Heart left ventricle (tissue), 16 donors: ENCODE measurements around the gene STXBP6. TPM values are rescaled to one million over a fixed set of nuclear protein-coding genes. Genes with fewer than 3 reads are reported as not detected.

ENCODE experiments used
- ATAC-seq, 4 donors: fragments of 200-7000 bp; cut with Tn5 transposase; one replicate each; pipeline ENCODE4 v1.9.1; 2020 to 2022; ENCODE audit warnings: moderate library complexity in 4 of 4, mild to moderate bottlenecking in 3 of 4, moderate number of reproducible peaks in 1 of 4
- DNase-seq, 5 donors: peaks; one replicate each; pipeline ENCODE4 v3.0.0-alpha.2; 2020
- H3K27ac ChIP-seq, 12 donors: fragments of 200-600 bp; sonication (generic) in 4 of 12; one replicate each; pipeline versions ENCODE4 v1.5.0 to v1.8.0; 2016 to 2022; ENCODE audit warnings: mild to moderate bottlenecking in 2 of 12
- H3K27me3 ChIP-seq, 9 donors: fragments of 200-600 bp; sonication (generic) in 2 of 9; one replicate each; pipeline versions ENCODE4 v1.5.1 to v1.8.0; 2016 to 2022; ENCODE audit warnings: mild to moderate bottlenecking in 3 of 9
- H3K36me3 ChIP-seq, 9 donors: fragments of 200-600 bp; sonication (generic) in 2 of 9; one replicate each; pipeline versions ENCODE4 v1.5.0 to v1.8.0; 2018 to 2022; ENCODE audit warnings: mild to moderate bottlenecking in 2 of 9
- H3K4me1 ChIP-seq, 12 donors: fragments of 200-600 bp; sonication (generic) in 4 of 12; one replicate each; pipeline versions ENCODE4 v1.5.0 to v1.8.0; 2016 to 2022; ENCODE audit warnings: mild to moderate bottlenecking in 3 of 12
- H3K4me3 ChIP-seq, 12 donors: fragments of 200-600 bp; sonication (generic) in 4 of 12; one replicate each; pipeline versions ENCODE4 v1.5.0 to v1.8.0; 2017 to 2022; ENCODE audit warnings: mild to moderate bottlenecking in 9 of 12, moderate library complexity in 4 of 12
- H3K9me3 ChIP-seq, 12 donors: fragments of 200-600 bp; sonication (generic) in 4 of 12; one replicate each; pipeline versions ENCODE4 v1.5.0 to v1.8.0; 2016 to 2022; ENCODE audit warnings: mild to moderate bottlenecking in 1 of 12
- POLR2A ChIP-seq, 2 donors: fragments of 450-650 bp; IDR thresholded peaks; one replicate each; pipeline ENCODE4 v1.6.1; 2017; ENCODE audit warnings: antibody characterized with exemption in 2 of 2, mild to moderate bottlenecking in 2 of 2, moderate library complexity in 2 of 2
- WGBS, 4 donors: extraction: QIAGEN DNeasy Blood & Tissue Kit in 2 of 4; methylation state at CpG; one replicate each; pipeline versions ENCODE4 v1.1.5 to v1.1.7; 2013 to 2018; 5-methylcytosine and 5-hydroxymethylcytosine counted together
- intact Hi-C, 10 donors: fragments of 100-400 bp; cut with DNase I; formaldehyde crosslinking; loops; one replicate each; pipeline versions ENCODE4 v1.11.1 to v1.14.2; 2022
- polyA plus RNA-seq, 2 donors: library from polyadenylated mRNA; stranded (reverse); fragments of 200-250 nt; gene quantifications; one replicate each; pipeline ENCODE4 v1.2.3, GENCODE V29; 2013
- total RNA-seq, 9 donors: library from RNA; depleted of rRNA in 2 of 9; stranded (reverse); fragments of >200 nt in 2 of 9; fragmentation: NEBNext Ultra II Directional in 3 of 9; extraction: Animal tissue kit (Norgen Biotek cat#: 25700) in 3 of 9; gene quantifications; one replicate each; pipeline versions ENCODE4 v1.1.0 to v1.2.4, GENCODE V29; 2016 to 2023
- TF ChIP-seq, protein P1 (sequence below), 12 donors: fragments of 200-600 bp; sonication (generic) in 4 of 12; IDR thresholded peaks; one replicate each; pipeline versions ENCODE4 v1.5.0 to v1.8.0; 2018 to 2022; ENCODE audit warnings: antibody characterized with exemption in 12 of 12, mild to moderate bottlenecking in 5 of 12
- donor health status: ischemic (EF 13 %, LVEDD 7.1; RV severe dilation, severe dysfunction).
- donor health status: healthy with polysubstance abuse.
- donor health status: DM: no; HTN: yes; CAD: no.
- donor health status: DM: no; HTN: no; CAD: no.
- donor health status: ischemic (EF 25% LVEDD 6.9; RV normal size, moderate dysfunction).
- donor health status: ischemic (EF 25% LVEDD 5.7; RV mildly dilated, moderate dysfunction).
- donor health status: healthy.
- donor health status: DM: yes; HTN: yes; CAD: no.
- donor health status: ischemic (EF 35%, LVEDD 5.7; RV mildly dilated, moderate dysfunction).
- donor health status: nonischemic (EF 11% LVEDD 7.7; RV severe dilation, severe dysfunction).
- donor health status: DM: yes; HTN: yes; CAD: no.
- donor health status: PGD.
- donor health status: ischemic (EF 29% LVEDD 5.4; RV normal size, mild dysfunction).
- donor health status: nonischemic (EF 23%, LVEDD 6.1; RV moderate dilation, normal function).

The STXBP6 gene
- total and polyA plus RNA-seq, 11 donors = 12.5 to 57.3 (median 23.7) TPM

DNA sequence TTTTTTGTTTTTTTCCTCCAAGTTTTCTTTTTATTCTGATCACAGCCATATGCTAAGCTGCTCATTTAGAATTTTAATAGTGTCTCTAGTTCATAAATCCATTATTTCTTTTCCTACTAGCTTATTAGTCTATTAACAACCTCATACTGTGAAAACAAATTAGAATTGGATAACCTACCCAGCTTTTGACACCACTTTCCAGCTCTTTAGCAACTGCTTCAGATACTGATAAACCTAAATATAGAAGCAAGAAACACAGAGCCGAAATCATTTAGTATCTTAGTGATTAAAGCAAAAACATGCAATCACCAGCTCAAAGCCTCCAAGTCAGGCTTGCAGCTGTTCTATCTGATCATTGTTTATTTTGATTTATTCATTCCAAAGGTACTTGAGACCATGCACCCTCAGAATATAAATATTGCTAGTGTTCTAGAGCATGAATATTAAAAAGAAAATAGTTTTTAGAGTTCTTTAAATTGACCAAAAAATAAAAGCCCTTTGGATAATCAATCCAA is 121.5 kb downstream of the STXBP6 start:
- Histone ChIP-seq H3K4me1 (peaks cover 0 to 59% (median 17%) of the 10 kb centered on the region in 12 donors), H3K27me3 (no peaks in the 10 kb centered on the region), H3K27ac (peak overlapping the region in 8 of 12 donors; percentile 7 to 52 (median 40)), H3K4me3 (peak overlapping the region in 1 of 12 donors; percentile 12), H3K36me3 (no peaks in the 10 kb centered on the region), H3K9me3 (no peaks in the 10 kb centered on the region)
- intact Hi-C loops = loop anchor here in 1 of 10 donors (10.0 kb wide), 1 partner anchor 116 kb away; no protein-coding TSS in a partner anchor
- DNase-seq (no peak), ATAC-seq (peak in 1 of 4 donors; percentile 49)
- WGBS, 4 donors = 23 to 39% (median 34%) methylated on average over 1 of the region's 1 CpG
- TF ChIP-seq, protein P1, sequence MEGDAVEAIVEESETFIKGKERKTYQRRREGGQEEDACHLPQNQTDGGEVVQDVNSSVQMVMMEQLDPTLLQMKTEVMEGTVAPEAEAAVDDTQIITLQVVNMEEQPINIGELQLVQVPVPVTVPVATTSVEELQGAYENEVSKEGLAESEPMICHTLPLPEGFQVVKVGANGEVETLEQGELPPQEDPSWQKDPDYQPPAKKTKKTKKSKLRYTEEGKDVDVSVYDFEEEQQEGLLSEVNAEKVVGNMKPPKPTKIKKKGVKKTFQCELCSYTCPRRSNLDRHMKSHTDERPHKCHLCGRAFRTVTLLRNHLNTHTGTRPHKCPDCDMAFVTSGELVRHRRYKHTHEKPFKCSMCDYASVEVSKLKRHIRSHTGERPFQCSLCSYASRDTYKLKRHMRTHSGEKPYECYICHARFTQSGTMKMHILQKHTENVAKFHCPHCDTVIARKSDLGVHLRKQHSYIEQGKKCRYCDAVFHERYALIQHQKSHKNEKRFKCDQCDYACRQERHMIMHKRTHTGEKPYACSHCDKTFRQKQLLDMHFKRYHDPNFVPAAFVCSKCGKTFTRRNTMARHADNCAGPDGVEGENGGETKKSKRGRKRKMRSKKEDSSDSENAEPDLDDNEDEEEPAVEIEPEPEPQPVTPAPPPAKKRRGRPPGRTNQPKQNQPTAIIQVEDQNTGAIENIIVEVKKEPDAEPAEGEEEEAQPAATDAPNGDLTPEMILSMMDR (IDR thresholded peaks at IDR 0.05) = no peak
- TF ChIP-seq POLR2A (IDR thresholded peaks at IDR 0.05) = no peak

DNA sequence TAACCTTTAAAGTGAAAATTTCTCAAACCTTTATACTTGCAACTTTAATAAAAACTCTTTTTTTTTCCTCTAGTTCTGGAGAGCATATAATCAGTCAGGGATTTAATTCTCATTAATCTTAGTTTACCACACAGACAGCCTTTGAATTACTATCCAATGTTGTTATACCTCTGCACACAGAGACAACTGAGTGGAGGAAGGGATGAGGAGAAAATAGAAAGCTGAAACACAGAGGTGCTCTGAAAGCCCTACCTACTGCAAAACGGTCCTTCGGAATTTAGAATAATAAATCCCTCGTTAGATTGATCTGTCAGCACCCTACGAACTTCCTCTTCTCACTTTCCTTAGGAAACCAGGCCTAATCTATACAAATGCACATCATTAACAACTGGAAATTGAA is 122.1 kb downstream of the STXBP6 start:
- intact Hi-C loops = loop anchor here in 1 of 10 donors (10.0 kb wide), 1 partner anchor 117 kb away; no protein-coding TSS in a partner anchor
- no peak for DNase-seq
- ATAC-seq = peak in 3 of 4 donors; percentile 46 to 53 (median 48)
- no peaks in the 10 kb centered on the region for H3K27me3 ChIP-seq
- H3K4me1 ChIP-seq = peaks cover 0 to 56% (median 17%) of the 10 kb centered on the region in 12 donors
- no peak for TF ChIP-seq POLR2A (IDR thresholded peaks at IDR 0.05)
- TF ChIP-seq, protein P1 (IDR thresholded peaks at IDR 0.05) = no peak
- H3K9me3 ChIP-seq = no peaks in the 10 kb centered on the region
- WGBS, 4 donors = 12 to 40% (median 30%) methylated on average over 4 of the region's 4 CpGs
- peak overlapping the region in 1 of 12 donors; percentile 12 for H3K4me3 ChIP-seq
- peak overlapping the region in 7 of 12 donors; percentile 7 to 52 (median 44) for H3K27ac ChIP-seq
- no peaks in the 10 kb centered on the region for H3K36me3 ChIP-seq

DNA sequence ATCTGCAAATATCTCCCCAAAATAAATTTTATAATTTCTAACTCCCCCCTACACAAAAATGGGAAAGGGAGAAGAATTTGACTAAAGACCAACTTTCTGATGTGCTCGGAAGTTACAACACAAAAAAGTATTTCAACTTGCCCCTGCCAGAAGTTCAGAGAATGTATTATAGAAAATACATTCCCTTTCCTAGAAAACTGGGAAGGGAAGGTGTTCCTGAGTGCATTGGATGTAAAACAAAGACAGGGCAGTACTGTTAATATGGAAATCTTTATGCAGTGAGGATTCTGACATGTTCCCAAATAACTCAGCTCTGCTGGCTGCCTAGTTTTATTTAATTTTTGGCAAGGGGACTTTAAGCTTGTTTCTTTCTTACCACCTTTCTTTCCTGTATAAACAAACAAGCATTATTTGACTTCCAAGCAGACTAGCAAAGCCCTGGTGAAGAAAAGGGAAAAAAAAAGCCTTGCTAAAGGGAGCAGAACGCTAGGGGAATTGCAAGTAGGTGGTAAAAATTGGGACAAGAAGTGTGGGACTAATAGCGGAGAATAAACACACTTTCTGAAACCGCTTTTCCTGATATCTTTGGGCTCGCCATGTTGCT is 124.1 kb downstream of the STXBP6 start:
- Histone ChIP-seq H3K27me3 (no peaks in the 10 kb centered on the region), H3K27ac (peak overlapping the region in 1 of 12 donors; percentile 3), H3K4me1 (peaks cover 0 to 71% (median 17%) of the 10 kb centered on the region in 12 donors), H3K9me3 (no peaks in the 10 kb centered on the region), H3K36me3 (no peaks in the 10 kb centered on the region), H3K4me3 (no peak overlapping the region)
- WGBS, 4 donors = 92 to 95% (median 95%) methylated on average over 5 of the region's 5 CpGs
- ATAC-seq (no peak), DNase-seq (no peak)
- intact Hi-C loops = loop anchor here in 1 of 10 donors (10.0 kb wide), 1 partner anchor 119 kb away; no protein-coding TSS in a partner anchor
- no peak for TF ChIP-seq POLR2A (IDR thresholded peaks at IDR 0.05)
- TF ChIP-seq, protein P1 (IDR thresholded peaks at IDR 0.05) = no peak

DNA sequence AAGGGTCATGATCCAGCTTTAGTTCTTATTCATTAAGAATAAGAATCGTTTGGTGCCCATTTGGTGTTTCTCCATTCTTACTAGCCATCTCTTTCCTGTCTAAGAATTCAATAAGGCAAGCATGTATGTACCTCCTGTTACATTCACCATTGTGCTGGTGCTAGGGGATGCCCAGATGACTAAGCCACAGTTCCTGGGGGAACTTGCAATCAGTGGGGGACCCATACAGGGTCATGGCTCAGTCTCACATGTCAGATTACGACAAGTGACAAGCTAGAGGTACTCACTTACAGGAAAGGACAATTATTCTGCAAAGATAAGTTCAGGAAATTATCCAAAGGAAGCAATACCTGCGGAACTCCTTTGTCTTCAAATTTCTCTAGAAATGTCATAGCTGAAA is 125.4 kb downstream of the STXBP6 start:
- intact Hi-C loops = loop anchor here in 1 of 10 donors (10.0 kb wide), 1 partner anchor 120 kb away; no protein-coding TSS in a partner anchor
- 63 to 74% (median 68%) methylated on average over 3 of the region's 3 CpGs for WGBS, 4 donors

More for the DNA sequence above, 125.4 kb downstream of the STXBP6 start:
- Histone ChIP-seq H3K9me3 (no peaks in the 10 kb centered on the region), H3K36me3 (no peaks in the 10 kb centered on the region), H3K27me3 (no peaks in the 10 kb centered on the region), H3K4me1 (peaks cover 0 to 72% (median 17%) of the 10 kb centered on the region in 12 donors), H3K27ac (no peak overlapping the region), H3K4me3 (no peak overlapping the region)
- ATAC-seq (peak in 1 of 4 donors; percentile 64), DNase-seq (no peak)
- TF ChIP-seq, protein P1 (IDR thresholded peaks at IDR 0.05) = no peak
- TF ChIP-seq POLR2A (IDR thresholded peaks at IDR 0.05) = no peak
